ENCODE measurements around the gene FNIP2. TPM values are rescaled to one million over a fixed set of nuclear protein-coding genes. Genes with fewer than 3 reads are reported as not detected.
"Not testable (repeated sequence)": the region's sequence is repeated elsewhere in the genome, so short reads cannot be mapped to it uniquely, and the experiment has no call there.

FNIP2 gene
- polyA plus RNA-seq, 1 donor from 2014 or later: 51.7 TPM

- H3K79me2 ChIP-seq (replicated peaks; ENCODE audit: insufficient read depth, low read length): no peaks in the 10 kb centered on the region
- no peak overlapping the region for H3K27ac ChIP-seq (ENCODE audit: low read length)
- no peak overlapping the region for H2AFZ ChIP-seq (ENCODE audit: low read depth, low read length)
- no peaks in the 10 kb centered on the region for H3K9me3 ChIP-seq (ENCODE audit: low read length)
- H3K4me3 ChIP-seq (ENCODE audit: low read length): no peak overlapping the region
- no peak overlapping the region for H3K9ac ChIP-seq (ENCODE audit: low read length)
- H3F3A ChIP-seq (ENCODE audit: insufficient read depth, low read length, poor library complexity, severe bottlenecking): no peaks in the 10 kb centered on the region
- no peaks in the 10 kb centered on the region for H3K27me3 ChIP-seq (ENCODE audit: insufficient read depth, low read depth, low read length)
- H3K36me3 ChIP-seq (ENCODE audit: insufficient read depth, low read length): no peaks in the 10 kb centered on the region
- TF ChIP-seq CTCF (IDR thresholded peaks at IDR 0.05; ENCODE audit: poor library complexity, severe bottlenecking): no peak
- H3K9me2 ChIP-seq (ENCODE audit: insufficient read depth, low read length): no peaks in the 10 kb centered on the region
- H3K4me2 ChIP-seq (ENCODE audit: low read length): no peak overlapping the region
- H4K20me1 ChIP-seq (ENCODE audit: insufficient read depth): no peaks in the 10 kb centered on the region
These were observed 145.4 kb downstream of the FNIP2 start for GRCh38 chr4:158914218-158914617.

- H3F3A ChIP-seq (ENCODE audit: insufficient read depth, low read length, poor library complexity, severe bottlenecking): no peaks in the 10 kb centered on the region
- no peaks in the 10 kb centered on the region for H3K27me3 ChIP-seq (ENCODE audit: insufficient read depth, low read depth, low read length)
- H3K4me3 ChIP-seq (ENCODE audit: low read length): no peak overlapping the region
- no peaks in the 10 kb centered on the region for H3K9me3 ChIP-seq (ENCODE audit: low read length)
- H2AFZ ChIP-seq (ENCODE audit: low read depth, low read length): no peak overlapping the region
- no peaks in the 10 kb centered on the region for H4K20me1 ChIP-seq (ENCODE audit: insufficient read depth)
- TF ChIP-seq CTCF (IDR thresholded peaks at IDR 0.05; ENCODE audit: poor library complexity, severe bottlenecking): no peak
- TF ChIP-seq EZH2 (IDR thresholded peaks at IDR 0.05; ENCODE audit: borderline replicate concordance, insufficient read depth, low read length, poor library complexity, severe bottlenecking): no peak
- TF ChIP-seq TAF1 (IDR thresholded peaks at IDR 0.05; ENCODE audit: low read depth): no peak
- TF ChIP-seq POLR2AphosphoS5 (IDR thresholded peaks at IDR 0.05): no peak
- TF ChIP-seq REST (IDR thresholded peaks at IDR 0.05; ENCODE audit: borderline replicate concordance): no peak
- no peak for TF ChIP-seq MXI1 (conservative IDR thresholded peaks at IDR 0.05; ENCODE audit: poor library complexity, severe bottlenecking)
- no peak for TF ChIP-seq EP300 (conservative IDR thresholded peaks at IDR 0.05; ENCODE audit: poor library complexity, severe bottlenecking)
- no peak for TF ChIP-seq SMC3 (conservative IDR thresholded peaks at IDR 0.05; ENCODE audit: poor library complexity)
- TF ChIP-seq RAD21 (conservative IDR thresholded peaks at IDR 0.05): no peak
- no peaks in the 10 kb centered on the region for H3K79me2 ChIP-seq (replicated peaks; ENCODE audit: insufficient read depth, low read length)
- H3K4me2 ChIP-seq (ENCODE audit: low read length): no peak overlapping the region
- no peak overlapping the region for H3K27ac ChIP-seq (ENCODE audit: low read length)
- H3K36me3 ChIP-seq (ENCODE audit: insufficient read depth, low read length): no peaks in the 10 kb centered on the region
- H3K9me2 ChIP-seq (ENCODE audit: insufficient read depth, low read length): no peaks in the 10 kb centered on the region
- no peak overlapping the region for H3K9ac ChIP-seq (ENCODE audit: low read length)
These were observed 146.9 kb downstream of the FNIP2 start for GRCh38 chr4:158915683-158916241.

- H3K4me3 ChIP-seq (ENCODE audit: low read length); H3K9me2 ChIP-seq (ENCODE audit: insufficient read depth, low read length); H3K27ac ChIP-seq (ENCODE audit: low read length); H3K9ac ChIP-seq (ENCODE audit: low read length); H3F3A ChIP-seq (ENCODE audit: insufficient read depth, low read length, poor library complexity, severe bottlenecking); H3K27me3 ChIP-seq (ENCODE audit: insufficient read depth, low read depth, low read length); H3K36me3 ChIP-seq (ENCODE audit: insufficient read depth, low read length); H4K20me1 ChIP-seq (ENCODE audit: insufficient read depth); H2AFZ ChIP-seq (ENCODE audit: low read depth, low read length); H3K9me3 ChIP-seq (ENCODE audit: low read length); H3K4me2 ChIP-seq (ENCODE audit: low read length); H3K79me2 ChIP-seq (replicated peaks; ENCODE audit: insufficient read depth, low read length): not testable (repeated sequence)
These were observed 151.7 kb downstream of the FNIP2 start for GRCh38 chr4:158920452-158920996.

- not testable (repeated sequence) for H3K79me2 ChIP-seq (replicated peaks; ENCODE audit: insufficient read depth, low read length); H4K20me1 ChIP-seq (ENCODE audit: insufficient read depth); H3K9ac ChIP-seq (ENCODE audit: low read length); H3K4me2 ChIP-seq (ENCODE audit: low read length); H3F3A ChIP-seq (ENCODE audit: insufficient read depth, low read length, poor library complexity, severe bottlenecking); H3K9me3 ChIP-seq (ENCODE audit: low read length); H2AFZ ChIP-seq (ENCODE audit: low read depth, low read length); H3K27ac ChIP-seq (ENCODE audit: low read length); H3K36me3 ChIP-seq (ENCODE audit: insufficient read depth, low read length); H3K9me2 ChIP-seq (ENCODE audit: insufficient read depth, low read length); H3K27me3 ChIP-seq (ENCODE audit: insufficient read depth, low read depth, low read length); H3K4me3 ChIP-seq (ENCODE audit: low read length)
These were observed 158.9 kb downstream of the FNIP2 start for GRCh38 chr4:158927774-158928173.

Data from neural cell (in vitro differentiated cells).